Peyer's patch (tissue), 4 donors: ENCODE data around the gene REV3L.

Experiments
- CTCF ChIP-seq, 6 experiments: fragments of 450-650 bp in 4 of 6; fragments of 200-600 bp in 2 of 6; sonication (generic) in 1 of 6; IDR thresholded peaks; one replicate each; pipeline ENCODE4 v1.5.1; 2017 to 2019; ENCODE audit warnings: antibody characterized with exemption in 6 of 6, mild to moderate bottlenecking in 3 of 6, moderate library complexity in 1 of 6
- POLR2A ChIP-seq, 2 donors: fragments of 450-650 bp; IDR thresholded peaks; one replicate each; pipeline ENCODE4 v1.5.1; 2017; ENCODE audit warnings: antibody characterized with exemption in 2 of 2, mild to moderate bottlenecking in 2 of 2, moderate library complexity in 2 of 2

- TF ChIP-seq CTCF (IDR thresholded peaks at IDR 0.05): no peak
- TF ChIP-seq POLR2A (IDR thresholded peaks at IDR 0.05): no peak
These were observed 103.7 kb downstream of the REV3L start for GRCh38 chr6:111379302-111379701.
